SK-N-DZ (cell line): ENCODE results near the gene CACNA1B.

Source experiments
- DNase-seq: peaks from one replicate; pipeline ENCODE4 v3.0.0-alpha.2; 2015; ENCODE audit warnings: low spot score

The CACNA1B gene

DNA sequence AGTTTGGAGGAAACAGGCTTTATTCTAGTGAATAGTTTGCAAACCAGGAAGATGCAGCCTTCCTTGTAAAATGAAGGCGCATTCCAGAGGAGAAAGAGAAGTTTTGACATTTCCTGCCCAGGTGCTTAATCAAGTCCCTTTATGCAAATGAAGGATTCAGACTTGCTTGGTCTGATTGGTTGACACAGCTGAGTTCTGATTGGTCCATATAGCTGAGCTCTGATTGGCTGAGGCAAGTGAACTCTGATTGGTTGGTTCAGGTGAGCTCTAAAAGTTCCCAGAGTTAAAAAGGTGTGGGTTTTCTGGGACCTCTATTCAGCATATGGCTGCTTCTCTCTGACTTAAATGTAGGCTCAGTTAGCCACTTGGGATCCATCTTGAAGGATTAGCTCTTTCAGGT is 151.0 kb downstream of the CACNA1B start:
- no peak for DNase-seq

DNA sequence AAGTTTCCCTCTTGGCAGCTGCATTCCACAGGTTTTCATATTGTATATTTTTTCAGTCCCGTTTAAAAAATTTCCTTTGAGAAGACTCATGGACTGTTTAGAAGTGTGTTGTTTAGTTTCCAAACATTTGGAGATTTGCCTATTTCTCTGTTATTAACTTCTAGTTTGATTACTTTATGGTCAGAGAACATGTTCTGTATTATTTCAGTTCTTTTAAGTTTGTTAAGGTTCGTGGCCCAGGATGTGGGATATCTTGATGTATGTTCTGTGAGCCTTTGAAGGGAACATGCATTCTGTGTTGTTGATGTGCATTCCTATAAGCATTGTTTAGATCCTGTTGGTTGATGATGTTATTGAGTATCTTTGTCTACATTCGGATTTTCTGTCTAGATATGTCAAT is 153.6 kb downstream of the CACNA1B start:
- DNase-seq, result no peak

DNA sequence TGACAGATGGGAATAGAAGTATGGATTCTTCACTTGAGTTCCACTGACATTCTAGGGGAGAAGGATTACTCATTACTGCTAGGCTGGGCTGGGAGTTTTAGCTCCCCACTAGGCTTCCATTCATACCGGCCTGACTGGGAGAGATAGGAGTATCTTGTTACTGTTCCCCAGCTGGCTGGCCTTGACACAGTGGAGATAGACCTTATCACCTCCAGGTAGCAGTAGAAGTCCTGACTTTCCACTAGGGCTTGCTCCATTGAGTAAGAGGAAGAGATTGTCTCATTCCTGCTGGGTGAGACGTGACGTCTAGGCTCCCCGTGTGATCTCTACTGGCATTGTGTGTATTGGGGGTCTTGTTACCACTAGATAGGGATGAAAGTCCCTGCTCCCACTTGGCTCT is 156.4 kb downstream of the CACNA1B start:
- no peak for DNase-seq

DNA sequence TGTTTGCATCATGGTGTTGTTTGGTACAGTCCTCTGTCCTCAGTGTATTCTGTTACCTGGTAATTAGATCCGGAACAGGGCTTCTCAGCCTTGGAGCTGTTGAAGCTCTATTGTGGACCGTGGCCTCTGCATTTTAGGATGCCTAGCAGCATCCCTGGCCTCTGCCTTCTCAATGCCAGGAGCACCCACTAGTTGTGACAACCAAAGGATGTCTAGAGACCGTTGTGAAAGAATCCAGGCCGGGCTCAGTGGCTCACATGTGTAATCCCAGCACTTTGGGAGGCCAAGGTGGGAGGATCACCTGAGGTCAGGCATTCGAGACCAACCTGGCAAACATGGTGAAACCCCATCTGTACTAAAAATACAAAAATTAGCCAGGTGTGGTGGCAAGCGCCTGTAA is 159.6 kb downstream of the CACNA1B start:
- DNase-seq, result no peak

- DNase-seq, result peak; percentile 79
Observed at GRCh38 chr9:138038244-138038671, 160.7 kb downstream of the CACNA1B start.

GRCh38 chr9:138040446-138041430 is 163.2 kb downstream of the CACNA1B start:
- DNase-seq, result no peak

DNA sequence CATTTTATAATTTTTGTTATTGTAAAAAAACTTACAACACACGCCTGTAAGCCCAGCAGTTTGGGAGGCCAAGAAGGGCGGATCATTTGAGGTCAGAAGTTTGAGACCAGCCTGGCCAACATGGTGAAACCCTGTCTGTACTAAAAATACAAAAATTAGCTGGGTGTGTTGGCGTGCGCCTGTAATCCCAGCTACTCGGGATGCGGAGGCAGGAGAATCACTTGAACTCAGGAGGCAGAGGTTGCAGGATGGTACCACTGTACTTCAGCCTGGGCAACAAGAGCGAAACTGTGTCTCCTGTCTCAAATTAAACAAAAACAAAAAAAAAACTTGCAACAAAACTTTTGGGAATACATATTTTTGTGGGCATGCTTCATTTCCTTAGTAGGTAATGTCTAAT is 164.6 kb downstream of the CACNA1B start:
- DNase-seq, result no peak

DNA sequence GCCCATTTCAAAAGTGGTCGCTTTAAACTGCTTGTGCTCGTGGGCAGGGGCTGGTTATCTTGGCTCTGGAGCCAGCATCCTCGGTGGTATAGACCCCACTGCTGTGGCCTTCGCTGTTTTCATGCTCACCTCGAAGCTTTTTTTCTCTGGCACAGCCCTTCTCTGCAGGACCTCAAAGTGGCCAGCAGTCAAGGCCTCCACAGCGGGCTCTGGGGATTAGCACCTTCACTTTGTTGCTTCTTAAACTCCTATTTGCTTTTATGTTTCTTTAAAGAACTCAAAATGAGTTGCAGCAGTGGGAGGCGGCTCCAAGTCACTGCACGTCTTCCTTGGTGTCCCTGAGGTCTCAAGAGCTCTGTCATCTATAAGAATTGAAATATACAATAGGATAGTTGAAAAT is 165.1 kb downstream of the CACNA1B start:
- no peak for DNase-seq

- no peak for DNase-seq
Observed at GRCh38 chr9:138043061-138043410, 165.5 kb downstream of the CACNA1B start.

DNA sequence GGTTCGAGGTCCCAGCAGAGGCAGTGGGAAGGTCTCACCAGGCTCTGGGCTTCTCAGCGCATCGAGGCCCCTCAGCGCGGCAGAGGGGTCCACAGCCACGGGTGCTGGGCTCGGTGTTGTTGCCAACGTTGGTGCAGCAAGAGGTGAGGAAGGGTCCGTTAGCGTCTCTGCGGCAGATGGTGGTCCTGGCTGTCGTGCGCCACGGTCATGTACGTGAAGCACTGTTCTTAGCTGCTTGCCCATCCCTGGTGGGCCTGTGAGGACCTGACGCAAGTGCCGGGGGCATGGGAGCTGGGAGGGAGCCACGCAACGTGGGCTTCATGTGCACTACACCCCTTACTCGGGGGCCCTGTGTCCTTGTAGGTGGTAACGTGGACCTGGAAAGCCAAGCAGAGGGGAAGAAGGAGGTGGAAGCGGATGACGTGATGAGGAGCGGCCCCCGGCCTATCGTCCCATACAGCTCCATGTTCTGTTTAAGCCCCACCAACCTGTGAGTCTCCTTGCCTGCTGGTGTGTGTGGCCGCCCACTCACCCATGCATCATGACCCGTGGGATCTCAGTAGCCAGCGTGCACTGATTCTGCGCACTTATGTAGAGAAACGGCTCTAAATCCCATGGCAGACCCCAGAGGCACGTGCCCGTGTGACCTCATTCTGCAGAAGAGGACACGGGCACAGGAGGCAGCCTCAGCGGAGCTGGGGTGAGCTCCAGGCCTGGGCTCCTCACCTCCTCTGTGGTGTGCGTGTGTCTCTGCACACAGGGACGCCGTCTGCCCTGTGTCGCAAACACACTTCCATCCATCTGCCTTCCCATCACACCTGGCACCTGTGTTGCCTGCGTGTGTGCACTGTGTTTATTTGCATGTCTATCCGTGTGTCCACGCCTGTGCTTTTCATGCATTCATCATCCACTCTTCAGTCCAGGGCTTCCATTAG is 166.1 kb downstream of the CACNA1B start:
- no peak for DNase-seq

- DNase-seq, result no peak
Observed at GRCh38 chr9:138044485-138045383, 167.2 kb downstream of the CACNA1B start.

DNA sequence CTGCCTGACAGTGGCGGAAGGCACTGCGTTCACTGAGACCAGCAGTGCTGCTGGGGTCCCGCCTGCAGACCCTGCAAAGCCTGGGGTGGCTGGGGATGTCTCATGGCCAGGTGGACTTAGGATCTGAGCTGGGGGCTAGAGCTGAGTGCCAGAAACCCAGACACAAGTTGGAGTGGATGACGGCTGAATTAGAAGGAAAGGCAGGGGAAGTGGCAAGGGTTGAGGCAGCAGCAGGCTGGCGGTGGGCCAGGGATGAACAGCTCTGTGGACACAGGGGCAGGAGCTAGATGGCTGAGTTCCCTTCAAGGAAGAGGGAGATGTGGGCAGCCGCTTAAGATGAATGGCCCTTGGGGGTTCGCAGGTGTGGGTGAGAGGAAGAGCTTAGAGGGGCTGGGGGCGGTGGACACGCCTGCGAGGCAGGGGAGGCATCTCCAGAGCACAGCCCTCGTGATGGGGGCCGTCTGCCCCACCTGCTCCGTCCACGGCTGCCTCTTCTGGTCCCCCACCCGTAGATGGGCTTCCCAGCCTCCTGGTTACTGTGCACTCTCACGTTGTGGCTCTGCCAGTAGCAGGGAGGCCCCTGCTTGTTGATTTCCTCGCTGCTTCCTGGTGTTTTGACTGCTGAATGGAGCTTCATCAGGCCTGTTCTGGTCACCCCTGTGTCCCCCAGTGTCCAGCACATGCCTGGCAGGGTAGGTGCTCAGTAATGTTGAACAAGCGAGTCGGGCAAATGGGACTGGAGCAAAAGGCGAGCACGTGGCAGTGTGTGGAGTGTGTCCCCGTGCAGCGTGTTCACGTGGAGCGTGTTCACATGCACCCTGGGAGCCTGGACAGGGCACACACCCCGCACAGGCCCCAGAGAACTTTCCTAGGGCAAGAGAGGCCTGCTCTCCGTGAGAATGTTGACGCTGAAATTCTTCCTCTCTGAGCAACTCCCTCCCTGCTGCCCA is 168.2 kb downstream of the CACNA1B start:
- no peak for DNase-seq

DNA sequence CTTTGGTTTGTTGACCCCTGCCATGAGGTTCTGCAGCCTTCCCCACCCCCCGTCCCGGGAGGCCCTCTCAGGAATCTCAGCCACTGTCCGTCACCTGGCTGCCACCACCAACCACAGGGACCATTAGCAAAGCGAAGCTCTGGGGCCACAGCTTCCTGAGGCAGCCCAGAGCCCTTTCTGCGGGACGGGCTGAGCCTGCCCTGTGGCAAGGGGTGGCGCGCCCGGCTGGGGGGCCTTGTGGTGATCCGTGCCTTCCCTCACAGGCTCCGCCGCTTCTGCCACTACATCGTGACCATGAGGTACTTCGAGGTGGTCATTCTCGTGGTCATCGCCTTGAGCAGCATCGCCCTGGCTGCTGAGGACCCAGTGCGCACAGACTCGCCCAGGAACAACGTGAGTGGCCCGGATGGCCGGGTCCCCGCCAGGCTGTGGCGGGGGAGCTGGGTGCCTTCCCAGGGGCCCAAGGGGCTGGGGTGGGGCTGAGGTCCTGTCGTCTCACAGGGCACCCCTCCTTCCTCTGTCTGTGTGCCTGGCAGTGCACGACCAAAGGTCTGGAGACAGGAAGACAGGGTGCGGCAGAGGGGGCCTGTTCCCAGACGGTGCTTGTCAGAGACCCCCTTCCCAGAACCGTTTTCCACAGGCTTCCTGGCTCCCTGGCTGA is 169.2 kb downstream of the CACNA1B start:
- no peak for DNase-seq

GRCh38 chr9:138047469-138048040 is 170.0 kb downstream of the CACNA1B start:
- no peak for DNase-seq

GRCh38 chr9:138048184-138048583 is 170.6 kb downstream of the CACNA1B start:
- DNase-seq, result no peak

DNA sequence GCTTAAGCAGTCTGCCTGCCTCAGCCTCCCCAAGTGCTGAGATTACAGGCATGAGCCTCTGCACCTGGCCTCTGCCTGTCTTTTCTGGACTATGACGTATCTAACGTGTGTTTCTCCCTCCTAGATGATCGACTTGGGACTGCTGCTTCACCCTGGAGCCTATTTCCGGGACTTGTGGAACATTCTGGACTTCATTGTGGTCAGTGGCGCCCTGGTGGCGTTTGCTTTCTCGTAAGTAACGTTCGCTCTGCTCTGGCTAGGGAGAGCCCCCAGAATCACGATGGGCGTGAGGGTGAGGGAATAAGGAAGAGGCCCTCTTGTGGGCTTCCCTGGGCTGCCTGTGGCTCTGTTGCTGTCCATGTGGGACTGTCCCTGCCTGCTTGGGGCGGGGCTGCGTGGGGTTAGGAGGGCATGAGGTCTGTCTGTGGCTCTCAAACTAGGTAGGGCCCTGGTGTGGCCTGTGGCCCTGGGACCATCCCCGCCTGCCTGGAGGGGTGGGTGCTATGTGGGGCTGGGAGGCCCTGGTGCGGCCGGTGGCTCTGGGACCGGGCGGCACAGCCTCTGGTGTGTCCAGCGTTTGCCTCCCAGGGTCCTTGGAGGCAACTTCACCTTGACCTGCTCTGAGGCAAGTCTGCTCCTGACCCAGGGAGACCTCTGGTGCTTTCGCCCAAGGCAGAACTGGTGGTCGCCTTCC is 171.7 kb downstream of the CACNA1B start:
- DNase-seq, result no peak

DNA sequence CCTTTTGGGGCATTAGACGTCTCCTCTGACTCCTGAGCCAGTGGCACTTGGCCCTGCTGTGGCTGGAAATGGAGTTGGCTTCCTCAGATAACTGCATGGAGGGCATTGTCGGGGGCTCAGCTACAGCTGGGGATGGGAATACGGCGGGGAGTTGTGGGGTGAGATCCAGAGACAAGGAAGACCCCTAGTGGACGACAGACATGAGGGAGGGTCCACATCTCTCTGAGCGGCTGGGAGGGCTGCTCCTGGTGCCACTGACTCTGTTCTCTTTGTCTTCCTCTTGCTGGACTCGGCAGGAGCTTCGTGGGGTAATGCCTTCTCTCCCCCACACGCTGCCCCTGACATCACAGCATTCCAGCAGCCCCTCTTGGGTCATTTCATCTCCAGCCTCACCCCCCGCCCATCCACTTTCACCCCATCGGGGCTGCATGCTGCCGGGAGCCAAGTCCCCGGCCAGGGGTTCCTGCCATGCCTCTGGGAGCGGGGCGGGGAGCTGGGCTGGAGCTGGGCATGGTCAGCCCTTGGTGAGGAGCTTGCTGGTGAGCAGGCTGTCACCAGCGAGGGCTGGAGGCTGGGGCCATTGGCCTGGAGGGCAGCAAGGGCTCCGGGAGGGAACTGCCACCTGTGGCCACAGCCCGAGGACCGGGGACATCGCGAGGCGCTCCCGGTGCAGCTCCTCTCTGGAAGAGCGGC is 172.3 kb downstream of the CACNA1B start:
- no peak for DNase-seq
